NCI-H1930 (cell line): ENCODE results near the gene ZDHHC20.
"Not testable (repeated sequence)": the region's sequence is repeated elsewhere in the genome, so short reads cannot be mapped to it uniquely, and the experiment has no call there.

Experiments
- DNase-seq, 2 experiments: peaks; one replicate each; lab custom pipeline; 2025; lab: John Stamatoyannopoulos, UW

Gene ZDHHC20

DNA sequence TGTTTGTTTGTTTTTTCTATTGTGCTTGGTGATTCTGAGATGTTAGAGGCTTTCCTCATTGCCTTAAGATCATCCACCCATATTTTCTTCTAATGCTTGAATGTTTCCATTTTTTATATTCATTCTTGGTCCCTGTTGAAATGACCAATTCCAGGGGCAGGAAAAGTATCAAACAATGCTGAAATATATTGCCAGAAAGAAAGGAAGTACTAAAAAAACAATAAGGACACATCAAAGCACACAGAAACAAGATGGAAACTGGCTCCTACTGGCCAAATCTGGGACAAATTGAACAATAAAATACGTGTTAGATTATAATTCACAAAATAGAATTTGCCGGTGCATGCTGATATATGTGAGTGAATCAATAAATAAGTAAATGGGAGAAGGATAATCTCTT, 23.9 kb downstream of the ZDHHC20 start:
- DNase-seq, result no peak

DNA sequence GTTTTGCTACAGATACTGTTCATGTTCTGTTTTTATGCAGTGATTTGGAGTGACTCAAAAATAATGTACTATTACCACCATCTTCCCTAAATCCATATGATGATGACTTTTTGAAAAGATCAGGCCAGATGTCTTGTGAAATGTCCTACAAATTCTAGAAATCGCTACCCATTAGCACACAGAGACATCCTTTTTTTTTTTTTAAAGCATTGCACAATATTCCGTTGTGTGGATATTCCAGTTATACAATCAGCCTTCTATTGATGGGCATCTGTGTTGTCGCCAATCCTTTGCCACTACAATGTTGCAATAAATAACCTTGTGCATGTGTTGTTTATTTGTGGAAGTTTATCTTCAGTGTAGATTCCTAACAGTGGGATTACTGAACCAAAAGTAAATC, 24.5 kb downstream of the ZDHHC20 start:
- no peak for DNase-seq

DNA sequence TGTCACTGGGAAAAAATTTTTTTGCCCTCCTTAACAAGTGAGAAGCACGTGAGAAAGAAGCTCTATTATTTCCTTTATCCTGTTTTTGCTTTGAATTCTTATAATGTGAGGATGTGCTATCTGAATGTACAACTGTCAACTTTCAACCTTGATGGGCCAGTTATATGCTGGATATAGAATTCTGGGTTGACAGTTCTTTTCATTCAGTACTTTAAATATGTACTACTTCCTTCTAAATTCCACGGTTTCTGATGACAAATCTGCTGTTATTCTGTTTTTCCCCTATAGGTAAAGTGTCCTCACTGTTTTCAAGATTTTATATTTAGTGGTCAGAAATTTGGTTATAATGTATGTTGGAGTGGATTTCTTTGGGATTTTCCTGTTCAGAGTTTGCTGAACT, 29.9 kb downstream of the ZDHHC20 start:
- DNase-seq, result no peak

DNA sequence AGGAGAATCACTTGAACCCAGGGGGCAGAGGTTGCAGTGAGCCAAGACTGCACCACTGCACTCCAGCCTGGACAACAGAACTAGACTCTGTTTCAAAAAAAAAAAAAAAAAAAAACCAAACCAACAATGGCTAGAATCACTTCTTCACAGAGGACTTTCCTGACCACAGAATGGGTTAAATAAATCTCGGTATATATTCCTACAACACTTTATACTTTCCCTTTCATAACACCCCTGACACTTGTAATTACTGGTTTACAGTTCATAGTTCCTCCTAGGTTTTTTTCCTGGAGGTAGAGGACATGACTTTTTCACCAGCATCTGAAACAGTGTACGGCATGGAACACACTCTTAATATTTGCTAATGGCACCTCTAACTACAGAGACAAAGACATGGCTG, 31.4 kb downstream of the ZDHHC20 start:
- no peak for DNase-seq

DNA sequence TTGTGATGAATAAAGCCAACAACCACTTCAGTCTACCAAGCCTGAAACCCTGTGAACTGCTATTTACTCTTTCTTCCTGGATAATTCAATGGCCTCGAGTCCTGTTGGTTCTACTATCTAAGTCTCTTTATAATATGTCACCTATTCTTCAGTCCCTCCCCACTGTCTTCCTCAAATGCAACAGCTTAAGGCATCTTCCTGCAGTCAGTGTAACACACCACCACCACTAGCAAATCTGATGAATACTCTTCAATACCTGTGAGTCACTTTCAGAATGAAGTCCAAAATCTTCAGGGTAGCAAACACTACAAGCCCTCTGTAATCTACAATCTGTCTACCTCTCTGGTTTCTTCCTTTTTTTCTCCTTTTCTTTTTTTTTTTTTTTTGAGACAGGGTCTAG, 32.9 kb downstream of the ZDHHC20 start:
- no peak for DNase-seq

DNA sequence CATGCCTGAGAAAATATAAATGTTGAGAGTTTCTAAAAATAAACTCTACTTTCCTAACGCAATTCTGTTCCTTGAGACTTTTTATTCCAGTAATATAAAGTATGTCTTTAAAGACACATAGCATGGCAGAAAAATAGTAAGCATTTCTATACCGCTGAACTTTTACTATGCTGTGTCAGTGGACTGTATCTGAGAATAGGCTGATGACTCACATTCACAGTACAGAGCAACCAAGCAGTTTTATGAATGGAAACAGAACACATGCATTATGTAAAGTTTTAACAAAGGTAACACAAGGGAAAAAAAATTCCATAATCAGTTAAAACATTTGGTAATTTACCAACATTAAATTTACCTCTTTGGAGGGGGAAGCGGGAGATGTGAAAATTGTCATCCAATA, 38.4 kb downstream of the ZDHHC20 start:
- no peak for DNase-seq

DNA sequence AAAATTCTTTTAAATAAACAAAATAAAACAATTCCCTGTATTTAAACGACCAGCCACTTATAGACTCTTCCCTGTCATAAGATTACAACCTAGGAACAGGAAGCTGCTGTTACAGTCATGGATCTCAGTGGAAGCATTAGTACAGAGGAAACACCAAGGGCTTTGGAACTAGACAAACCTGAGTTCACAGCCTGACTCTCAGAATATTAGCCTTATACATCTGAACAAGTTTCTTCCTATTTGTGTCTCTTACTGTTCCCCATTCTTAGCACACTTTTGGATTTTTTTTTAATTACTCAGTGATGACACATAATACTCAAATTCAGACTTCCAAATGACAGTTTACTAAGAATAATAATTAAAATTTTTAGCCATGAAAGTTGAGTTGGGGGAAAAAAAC, 46.1 kb downstream of the ZDHHC20 start:
- DNase-seq, result no peak

DNA sequence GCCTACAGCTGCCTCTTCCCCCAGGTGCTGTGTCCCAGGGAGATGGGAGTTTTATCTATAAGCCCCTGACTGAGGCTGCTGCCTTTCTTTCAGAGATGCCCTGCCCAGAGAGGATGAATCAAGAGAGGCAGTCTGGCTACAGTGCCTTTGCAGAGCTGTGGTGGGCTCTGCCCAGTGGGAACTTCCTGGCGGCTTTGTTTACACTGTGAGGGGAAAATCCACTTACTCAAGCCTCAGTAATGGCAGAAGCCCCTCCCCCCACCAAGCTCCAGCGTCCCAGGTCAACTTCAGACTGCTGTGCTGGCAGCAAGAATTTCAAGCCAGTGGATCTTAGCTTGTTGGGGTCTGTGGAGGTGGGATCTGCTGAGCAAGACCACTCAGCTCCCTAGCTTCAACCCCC, 48.6 kb downstream of the ZDHHC20 start:
- DNase-seq, result not testable (repeated sequence)

DNA sequence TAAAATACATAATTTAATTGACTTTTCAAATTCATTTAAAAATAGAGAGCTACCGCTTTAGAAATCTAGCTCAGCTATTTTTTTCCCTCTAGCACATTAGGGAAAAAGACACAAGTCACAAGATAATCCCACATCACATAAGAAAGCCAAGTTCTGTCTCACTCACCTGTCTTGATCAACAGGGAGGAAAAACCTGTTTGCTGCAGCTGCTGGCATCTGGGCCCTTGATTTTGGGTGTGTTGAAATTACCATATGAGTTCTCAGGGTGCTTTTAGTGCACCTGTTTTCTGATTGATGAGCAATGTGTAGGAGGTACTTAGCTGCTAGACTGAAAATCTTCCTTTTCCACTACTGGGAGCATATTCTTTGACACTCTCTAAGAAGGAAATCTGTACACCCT, 53.8 kb downstream of the ZDHHC20 start:
- DNase-seq, result no peak

DNA sequence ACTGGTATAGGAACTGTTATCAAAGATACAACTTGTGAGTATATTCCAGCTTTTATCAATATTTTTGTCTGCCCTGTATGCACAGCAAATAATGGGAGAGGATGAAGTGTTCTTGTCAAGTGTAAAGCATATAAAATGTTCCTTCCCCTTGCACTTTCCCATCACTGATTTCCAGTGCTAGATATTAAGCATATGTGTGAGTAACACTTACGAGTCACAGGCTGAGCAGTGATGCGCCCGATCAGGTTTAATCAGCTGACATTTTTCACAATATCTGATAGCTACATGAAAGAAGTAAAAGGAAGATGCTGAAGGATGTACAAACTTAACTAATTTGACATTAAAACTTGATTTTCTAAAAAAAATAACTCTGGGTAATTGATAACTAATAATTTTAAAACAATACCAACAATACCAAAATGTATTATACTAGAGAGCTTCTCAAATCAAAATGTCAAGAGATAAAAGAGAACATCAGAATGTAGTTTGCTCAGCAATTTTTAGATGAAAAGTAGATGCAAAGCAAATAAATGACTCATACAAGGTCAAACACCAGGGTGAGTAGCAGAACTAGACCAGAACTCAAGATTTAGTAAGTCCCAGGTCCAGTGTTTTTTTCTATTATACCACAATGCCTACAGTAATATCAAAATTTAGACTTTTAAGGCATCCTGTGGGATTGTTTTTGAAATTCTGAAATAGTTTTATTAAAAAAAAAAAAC, 56.4 kb downstream of the ZDHHC20 start:
- no peak for DNase-seq

DNA sequence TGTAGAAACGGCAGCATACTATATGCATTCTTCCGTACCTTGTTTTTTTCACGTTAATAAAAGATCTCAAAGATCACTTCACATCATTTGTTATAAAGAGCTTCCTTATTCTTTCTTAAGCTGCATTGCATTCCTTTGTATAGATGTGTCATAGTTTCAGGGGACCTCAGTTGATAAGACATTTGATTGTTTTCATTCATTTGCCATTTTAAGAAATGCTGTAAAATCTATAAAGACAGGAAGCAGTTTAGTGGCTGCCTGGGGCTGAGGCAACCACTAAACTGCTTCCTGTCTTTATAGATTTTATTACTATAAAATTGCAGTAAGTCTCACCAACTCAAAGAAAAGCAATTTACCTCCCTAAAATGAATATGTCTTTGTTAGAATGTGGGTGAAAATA, 59.4 kb downstream of the ZDHHC20 start:
- DNase-seq, result no peak

DNA sequence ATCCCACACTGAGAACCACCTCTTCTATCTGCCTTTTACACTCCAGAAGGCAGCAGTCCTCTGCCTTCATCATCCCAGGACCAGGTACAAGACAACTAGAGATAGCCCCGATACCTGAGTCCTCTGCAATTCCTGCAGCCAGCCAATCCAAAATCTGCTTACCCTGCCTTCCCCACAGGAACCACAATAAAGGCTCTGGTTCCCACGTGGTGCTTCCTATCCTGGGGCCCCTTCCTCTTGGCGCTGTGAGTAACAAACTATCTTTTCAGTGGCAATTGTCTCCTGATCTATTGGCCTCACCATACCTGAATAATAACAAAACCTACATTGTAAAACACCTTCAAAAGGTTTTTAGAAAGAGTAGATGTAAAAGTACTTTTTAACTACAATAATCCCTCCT, 63.1 kb downstream of the ZDHHC20 start:
- no peak for DNase-seq

DNA sequence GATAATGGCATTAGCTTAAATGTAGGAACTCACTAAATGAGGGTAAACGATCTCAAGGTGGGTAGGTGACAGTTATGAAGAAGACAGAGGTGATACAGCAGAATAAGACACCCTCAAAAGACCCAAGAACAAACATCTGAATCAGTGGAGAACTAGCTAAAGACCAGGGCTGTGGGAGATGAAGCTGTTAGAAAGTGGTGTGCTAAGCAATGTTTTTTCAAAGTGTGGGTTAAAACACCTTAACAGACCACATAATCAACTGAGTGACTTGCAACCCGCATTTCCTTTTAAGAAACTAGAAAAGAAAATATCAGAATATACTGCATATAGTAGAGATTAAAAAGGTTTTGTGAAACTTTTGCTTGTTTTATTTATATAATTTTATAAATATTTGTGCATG, 70.0 kb downstream of the ZDHHC20 start:
- DNase-seq, result no peak

DNA sequence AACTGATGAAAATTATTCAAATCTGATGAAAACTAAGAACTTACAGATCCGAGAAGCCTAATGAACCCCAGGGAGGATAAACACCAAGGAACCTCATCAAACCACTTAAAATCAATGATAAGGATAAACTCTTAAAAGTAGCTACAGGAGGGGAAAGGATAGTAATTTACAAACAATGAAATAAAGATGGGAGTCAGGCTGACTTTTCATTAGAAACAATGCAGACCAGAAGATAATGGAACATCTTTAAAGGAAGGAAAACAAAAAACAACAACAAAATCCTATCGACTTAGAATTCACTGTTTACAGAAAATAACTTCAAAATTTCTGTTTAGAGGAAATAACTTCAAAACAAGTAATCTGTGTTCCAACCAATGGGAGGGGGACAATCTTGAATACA, 73.4 kb downstream of the ZDHHC20 start:
- no peak for DNase-seq

DNA sequence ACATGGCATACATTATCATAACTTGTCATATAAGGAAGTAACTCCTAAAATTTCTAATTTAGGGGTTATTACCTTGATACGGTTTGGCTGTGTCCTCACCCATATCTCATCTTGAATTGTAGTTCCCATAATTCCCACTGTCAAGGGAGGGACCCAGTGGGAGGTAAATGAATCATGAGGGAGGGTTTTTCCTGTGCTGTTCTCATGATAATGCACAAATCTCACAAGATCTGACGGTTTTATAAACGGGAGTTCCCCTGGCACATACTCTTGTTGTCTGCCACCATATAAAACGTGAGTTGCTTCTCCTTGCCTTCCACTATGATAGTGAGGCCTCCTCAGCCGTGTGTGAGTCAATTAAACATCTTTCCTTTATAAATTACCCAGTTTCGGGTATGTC, 76.0 kb downstream of the ZDHHC20 start:
- no peak for DNase-seq

DNA sequence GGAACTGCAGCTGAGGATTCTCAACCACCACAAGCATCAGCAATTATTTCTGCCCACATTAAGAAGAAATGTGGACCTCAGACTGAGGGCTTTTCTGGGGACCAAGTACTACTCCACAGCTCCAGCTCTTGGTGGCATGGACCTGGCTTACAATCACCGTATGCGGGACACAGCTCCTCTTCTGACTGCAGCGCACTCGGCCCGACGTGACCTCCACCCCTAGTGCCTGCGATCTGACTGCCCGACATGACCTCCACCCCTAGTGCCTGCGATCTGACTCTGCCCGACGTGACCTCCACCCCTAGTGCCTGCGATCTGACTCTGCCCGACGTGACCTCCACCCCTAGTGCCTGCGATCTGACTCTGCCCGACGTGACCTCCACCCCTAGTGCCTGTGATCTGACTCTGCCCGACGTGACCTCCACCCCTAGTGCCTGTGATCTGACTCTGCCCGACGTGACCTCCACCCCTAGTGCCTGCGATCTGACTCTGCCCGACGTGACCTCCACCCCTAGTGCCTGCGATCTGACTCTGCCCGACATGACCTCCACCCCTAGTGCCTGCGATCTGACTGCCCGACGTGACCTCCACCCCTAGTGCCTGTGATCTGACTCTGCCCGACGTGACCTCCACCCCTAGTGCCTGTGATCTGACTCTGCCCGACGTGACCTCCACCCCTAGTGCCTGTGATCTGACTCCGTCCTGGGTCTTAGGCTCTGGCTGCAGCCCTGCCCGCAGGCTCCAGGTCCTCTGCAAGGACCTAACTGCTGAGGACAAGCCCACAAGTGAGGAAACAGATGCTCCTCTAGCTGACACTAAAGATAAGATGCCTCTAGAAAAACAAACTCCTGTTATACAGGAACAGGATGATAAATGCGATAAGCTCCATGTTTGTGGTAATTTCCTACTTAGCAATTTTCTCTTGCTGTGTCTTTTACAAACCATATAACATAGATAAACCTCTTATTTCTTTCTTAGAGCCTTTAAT, 81.8 kb downstream of the ZDHHC20 start:
- DNase-seq, result not testable (repeated sequence)

DNA sequence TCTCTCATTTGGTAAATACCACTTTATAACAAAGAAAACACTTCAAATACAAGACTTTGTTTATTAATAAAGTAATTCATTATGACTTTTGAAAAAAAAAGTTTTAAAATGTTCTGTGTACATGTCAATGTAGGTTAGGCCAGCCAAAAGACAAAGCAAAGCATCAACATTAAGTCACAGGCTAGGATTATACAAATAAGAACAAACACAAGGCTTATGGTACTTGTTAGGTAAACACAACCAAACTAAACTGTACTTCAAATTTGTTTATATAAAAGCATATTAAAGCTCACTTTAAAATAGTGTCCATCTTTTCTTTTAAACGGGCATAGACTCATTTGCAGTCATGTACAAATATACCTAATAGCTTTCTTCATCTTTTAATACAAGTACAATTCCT, 86.6 kb downstream of the ZDHHC20 start:
- DNase-seq, result no peak

DNA sequence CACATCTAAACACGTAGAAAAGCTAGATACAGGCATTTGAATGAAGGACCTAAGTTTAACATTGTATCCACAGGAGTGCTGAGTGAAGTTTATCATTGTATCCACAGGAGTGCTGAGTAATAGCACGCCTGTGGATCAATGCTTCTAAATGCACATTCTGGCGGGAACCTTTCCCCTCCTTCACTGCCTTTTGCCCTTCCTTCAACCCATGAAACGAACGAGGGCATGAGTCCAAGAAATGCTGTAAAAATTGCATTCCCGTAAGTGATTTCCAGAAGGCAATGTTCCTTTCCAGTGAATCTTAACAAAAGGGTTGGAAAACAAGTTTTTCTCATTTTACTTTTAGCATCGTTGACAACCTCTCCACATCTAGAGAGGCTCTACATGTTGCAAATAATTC, 88.1 kb downstream of the ZDHHC20 start:
- no peak for DNase-seq

DNA sequence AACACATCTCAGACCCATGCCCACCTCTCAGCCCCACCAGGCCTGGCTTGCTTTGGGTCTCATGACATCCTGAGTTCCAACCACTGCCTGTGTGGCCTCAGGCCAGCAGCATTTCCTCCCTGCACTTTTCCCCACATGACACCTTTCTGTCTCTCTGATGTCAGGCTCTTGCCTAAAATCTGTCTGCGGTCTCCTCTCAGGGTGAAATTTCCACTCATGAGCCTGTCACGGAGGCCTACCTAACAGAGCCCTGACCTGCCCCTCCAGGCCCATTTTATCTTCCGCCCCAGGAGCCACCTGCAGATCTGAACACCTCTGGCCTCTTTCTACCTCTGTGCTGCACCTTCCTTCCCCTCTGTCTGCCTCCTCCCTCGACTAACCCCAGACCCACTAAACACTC, 93.5 kb downstream of the ZDHHC20 start:
- no peak for DNase-seq

DNA sequence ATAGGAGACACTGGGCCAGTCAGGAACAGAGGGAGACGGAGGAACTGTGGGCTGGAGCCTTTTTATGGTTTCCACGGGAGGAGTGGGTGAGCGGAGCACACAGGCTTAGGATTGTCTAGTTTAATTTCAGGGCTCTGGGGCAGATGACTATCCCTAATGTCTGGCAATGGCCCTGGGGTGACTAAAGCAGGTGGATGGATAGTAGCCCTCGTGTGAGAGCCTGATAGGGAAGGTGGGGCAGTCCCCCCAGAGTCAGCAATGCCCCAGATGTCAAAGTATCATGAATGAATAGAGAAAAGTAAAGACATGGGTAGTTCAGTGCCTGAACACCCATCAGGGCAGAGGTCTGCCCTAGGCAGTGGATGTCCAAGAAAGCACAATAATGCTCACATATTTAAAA, 94.2 kb downstream of the ZDHHC20 start:
- no peak for DNase-seq

DNA sequence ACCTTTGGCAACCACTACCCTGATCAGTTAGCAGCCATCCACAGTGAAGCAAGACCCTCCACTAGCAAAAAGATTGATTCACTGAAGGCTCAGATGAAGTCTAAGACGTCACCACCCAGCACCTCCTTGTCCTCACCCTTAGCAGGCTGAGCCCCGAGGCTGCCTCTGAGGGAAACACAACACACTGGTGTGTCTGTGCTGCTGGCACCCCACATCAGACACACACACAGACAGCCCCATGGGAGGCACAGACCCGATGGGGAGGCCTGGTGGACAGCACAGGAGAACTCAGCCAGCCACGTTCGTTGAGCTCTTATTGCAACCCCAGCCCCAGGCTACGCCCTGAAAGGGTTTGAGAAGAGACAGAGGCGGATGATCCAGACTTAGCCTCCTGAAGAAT, 94.7 kb downstream of the ZDHHC20 start:
- no peak for DNase-seq

DNA sequence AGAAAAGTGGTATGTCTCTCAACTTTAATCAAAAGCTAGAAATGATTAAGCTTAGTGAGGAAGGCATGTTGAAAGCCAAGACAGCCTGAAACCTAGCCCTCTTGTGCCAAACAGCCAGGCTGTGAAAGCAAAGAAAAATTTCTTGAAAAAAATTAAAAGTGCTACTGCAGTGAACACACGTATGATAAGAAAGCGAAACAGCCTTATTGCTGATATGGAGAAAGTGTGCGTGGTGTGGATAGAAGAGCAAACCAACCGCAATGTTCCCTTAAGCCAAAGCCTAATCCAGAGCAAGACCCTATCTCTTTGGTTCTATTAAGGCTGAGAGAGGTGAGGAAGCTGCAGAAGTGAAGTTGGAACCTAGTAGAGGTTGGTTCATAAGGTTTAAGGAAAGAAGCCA, 96.4 kb downstream of the ZDHHC20 start:
- DNase-seq, result no peak

DNA sequence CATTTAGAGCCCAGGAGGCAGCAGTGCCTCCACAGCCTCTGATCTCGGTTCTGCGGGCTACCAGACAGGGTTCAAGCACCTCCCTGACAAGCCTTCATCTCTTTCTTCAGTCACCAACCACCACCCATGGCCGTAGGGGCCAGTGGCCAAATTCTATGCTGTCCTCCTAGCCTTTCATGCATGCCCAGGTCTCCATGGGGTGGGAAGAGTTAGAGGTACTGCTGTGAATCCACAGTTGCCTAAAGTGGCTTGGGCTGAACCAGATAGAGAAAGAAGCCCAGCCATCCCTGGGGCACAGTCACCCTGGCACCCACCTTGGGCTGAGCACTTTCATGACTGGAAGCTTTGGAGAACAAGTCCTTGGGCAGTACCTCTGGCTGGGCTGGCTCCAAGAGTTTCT, 97.4 kb downstream of the ZDHHC20 start:
- no peak for DNase-seq
